Measurements from ENCODE around the gene ZNF799. TPM values are rescaled to one million over a fixed set of nuclear protein-coding genes. Genes with fewer than 3 reads are reported as not detected.

Gene ZNF799
- total RNA-seq = 2.9 and 4.4 TPM in 2 replicates

DNA sequence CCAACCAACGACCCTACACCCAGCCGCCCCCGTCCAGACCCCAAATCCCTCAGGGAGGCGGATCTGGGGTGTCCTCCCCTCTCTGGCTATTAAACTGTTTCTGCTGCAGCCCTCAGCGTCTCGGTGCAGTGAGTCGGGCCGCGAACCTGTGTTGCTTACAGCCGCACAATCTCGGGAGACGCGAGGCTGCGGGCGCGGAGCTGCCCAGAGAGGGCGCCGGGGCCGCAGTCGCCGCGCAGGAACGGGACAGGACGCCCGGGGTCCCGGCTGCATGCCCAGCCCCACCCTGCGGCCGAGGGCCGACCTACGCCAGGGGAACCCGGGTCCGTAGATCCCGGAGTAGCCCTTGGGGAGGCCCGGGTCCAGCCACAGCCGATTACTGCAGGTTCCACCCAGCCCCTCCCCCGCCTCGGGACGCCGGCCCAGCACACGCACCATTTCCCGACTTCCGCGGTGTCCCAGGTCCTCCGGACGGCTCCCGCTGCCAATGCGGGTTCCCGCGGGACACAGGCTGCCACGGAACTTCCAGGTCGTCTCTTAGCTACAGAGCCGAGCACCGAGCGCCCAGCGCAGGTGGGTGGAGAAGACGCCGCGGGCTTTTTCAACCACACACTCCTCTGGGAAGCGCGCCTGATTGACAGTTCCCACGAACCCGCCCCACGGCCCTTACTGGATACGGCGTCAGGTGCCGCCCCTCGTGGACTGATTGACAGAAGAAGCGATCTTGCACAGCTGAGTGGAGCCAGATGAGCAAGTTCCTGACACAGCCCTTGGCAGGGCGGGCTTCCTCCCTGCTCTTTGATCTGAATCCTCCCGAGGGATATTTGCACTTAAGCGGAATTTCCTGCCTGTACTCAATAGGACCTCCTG, at the start of gene ZNF799:
Gene ZNF799, minus strand, starts transcription at position 639 of the 870 bp plus-strand sequence. Its CDS starts 201 bp downstream, at position 438.

DNA sequence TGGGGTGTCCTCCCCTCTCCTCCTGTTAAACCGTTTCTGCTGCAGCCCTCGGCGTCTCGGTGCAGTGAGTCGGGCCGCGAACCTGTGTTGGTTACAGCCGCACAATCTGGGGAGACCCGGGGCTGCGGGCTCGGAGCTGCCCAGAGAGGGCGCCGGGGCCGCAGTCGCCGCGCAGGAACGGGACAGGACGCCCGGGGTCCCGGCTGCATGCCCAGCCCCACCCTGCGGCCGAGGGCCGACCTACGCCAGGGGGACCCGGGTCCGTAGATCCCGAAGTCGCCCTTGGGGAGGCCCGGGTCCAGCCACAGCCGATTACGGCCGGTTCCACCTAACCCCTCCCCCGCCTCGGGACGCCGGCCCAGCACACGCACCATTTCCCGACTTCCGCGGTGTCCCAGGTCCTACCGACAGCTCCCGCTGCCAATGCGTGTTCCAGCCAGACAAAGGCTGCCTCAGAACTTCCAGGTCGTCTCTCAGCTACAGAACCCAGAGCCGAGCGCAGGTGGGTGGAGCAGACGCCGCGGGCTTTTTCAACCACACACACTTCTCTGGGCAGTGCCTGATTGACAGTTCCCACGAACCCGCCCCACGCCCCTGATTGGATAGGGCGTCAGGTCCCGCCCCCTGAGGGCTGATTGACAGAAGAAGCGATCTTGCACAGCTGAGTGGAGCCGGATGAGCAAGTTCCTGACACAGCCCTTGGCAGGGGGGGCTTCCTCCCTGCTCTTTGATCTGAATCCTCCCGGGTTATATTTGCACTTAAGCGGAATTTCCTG, 39.7 kb upstream of the ZNF799 start, which contains the start of gene ZNF443:
Gene ZNF443, minus strand, starts transcription at position 481 of the 776 bp plus-strand sequence. Its CDS starts 107 bp downstream, at position 374.

DNA sequence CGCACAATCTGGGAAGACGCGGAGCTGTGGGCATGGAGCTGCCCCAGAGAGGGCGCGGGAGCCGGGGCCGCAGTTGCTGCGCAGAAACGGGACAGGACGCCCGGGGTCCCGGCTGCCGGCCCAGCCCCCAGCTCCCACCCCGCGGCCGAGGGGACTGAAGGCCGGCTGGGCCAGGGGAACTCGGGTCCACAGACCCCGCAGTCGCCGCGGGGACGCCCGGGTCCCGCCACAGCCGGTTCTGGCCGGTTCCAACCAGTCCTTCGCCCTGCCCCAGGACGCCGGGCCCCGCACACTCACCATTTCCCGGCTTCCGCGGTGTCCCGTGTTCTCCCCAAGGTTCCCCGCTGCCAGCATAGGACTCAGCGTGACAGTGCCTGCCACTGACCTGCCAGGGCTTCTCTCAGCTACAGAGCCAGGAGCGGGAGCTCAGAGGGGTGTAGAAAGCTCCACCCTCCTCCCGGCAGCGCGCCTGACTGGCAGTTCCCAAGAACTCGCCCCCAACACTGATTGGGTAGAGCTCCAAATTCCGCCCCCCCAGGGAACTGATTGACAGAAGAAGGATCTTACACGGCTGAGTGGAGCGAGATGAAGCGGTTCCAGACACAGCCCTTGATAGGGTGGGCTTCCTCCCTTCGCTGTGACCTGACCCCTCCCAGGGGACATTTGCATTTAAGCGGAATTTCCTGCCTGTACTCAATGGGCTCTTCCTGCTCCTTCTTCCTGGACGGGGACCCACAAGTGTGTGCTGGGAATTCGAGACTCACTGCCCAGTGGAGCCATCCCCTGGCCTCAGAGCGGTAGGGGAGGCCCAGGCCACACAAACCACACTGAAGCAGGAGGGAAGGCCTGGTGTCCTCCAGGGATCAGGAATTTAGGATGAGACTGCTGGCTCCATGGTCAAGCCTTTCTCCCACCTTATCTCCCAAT, 35.6 kb downstream of the ZNF799 start, which contains the start of gene ZNF442:
Gene ZNF442, minus strand, starts transcription at position 448 of the 927 bp plus-strand sequence. CDS start 2,052 bp downstream, outside the sequence.

Small RNAs within 50 kb of the gene (small RNA-seq; reads per million reads assigned to genes)
- gene RPS29P23 = not detected

Other genes with a start within 250 kb of the ZNF799 start
- 12.9 and 18.2 TPM in 2 replicates for gene ZNF625, start 244.5 kb downstream of the ZNF799 start, total RNA-seq
- 8.4 and 12.1 TPM in 2 replicates for gene ZNF136, start 238.2 kb downstream of the ZNF799 start, total RNA-seq
- gene ZNF44, start 106.4 kb downstream of the ZNF799 start, total RNA-seq = 13.3 and 13.5 TPM in 2 replicates
- 5.1 and 8.4 TPM in 2 replicates for gene ZNF563, start 67.6 kb downstream of the ZNF799 start, total RNA-seq
- gene ZNF442, start 35.6 kb downstream of the ZNF799 start, total RNA-seq = 4.5 and 4.8 TPM in 2 replicates
- gene ZNF443, start 39.8 kb upstream of the ZNF799 start, total RNA-seq = 2.4 and 5.0 TPM in 2 replicates
- 5.5 and 7.7 TPM in 2 replicates for gene ZNF709, start 83.5 kb upstream of the ZNF799 start, total RNA-seq
- gene ZNF564, start 150.2 kb upstream of the ZNF799 start, total RNA-seq = 9.8 and 12.3 TPM in 2 replicates
- 10.7 and 14.8 TPM in 2 replicates for gene ZNF490, start 209.5 kb upstream of the ZNF799 start, total RNA-seq
- 19.7 and 26.6 TPM in 2 replicates for gene ZNF791, start 209.6 kb upstream of the ZNF799 start, total RNA-seq